AG20443 (cell line): Measurements from ENCODE around the gene TCEANC2.

Source experiments
- DNase-seq: peaks from one replicate; pipeline ENCODE4 v3.0.0; 2012; ENCODE audit warnings: low spot score, mixed read lengths

TCEANC2 gene

GRCh38 chr1:54114955-54115354 lies 61.5 kb downstream of the TCEANC2 start:
- no peak for DNase-seq

GRCh38 chr1:54115520-54115919 lies 62.1 kb downstream of the TCEANC2 start:
- DNase-seq = no peak

DNA sequence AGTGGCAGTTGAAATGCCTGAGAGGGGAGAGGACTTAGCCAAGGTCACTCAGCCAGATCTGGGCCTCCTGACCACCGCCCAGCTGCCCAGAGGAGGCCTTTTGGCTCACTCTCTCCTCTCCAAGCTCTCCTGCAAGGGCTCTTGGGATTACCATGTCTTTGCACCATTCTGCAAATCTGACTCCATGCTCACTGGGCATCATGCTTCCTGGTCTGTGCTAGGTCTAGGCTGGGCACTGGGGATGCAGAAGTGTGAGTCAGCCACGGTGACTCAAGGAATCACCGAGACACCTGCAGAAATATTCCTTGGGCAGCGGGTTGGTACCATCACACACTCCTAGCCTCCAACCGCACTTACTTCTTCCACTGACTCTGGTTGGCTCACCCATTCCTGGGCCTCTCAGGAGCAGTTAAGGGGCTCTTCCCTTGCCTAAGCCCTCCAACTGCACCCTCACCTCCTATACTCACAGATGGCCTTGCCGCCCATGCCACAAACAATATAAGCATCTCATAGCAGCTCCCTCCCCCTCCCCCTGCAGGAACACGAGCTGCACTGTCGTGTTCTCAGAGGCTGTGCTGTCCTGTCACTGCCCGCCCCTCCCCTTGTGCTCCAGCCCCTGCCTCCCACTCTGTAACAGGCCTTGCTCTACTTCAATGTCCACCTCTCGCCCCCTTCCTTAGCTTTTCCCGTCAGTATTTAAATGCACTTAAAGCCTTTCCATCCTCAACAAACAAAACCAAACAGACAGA lies 64.6 kb downstream of the TCEANC2 start:
- DNase-seq = no peak

DNA sequence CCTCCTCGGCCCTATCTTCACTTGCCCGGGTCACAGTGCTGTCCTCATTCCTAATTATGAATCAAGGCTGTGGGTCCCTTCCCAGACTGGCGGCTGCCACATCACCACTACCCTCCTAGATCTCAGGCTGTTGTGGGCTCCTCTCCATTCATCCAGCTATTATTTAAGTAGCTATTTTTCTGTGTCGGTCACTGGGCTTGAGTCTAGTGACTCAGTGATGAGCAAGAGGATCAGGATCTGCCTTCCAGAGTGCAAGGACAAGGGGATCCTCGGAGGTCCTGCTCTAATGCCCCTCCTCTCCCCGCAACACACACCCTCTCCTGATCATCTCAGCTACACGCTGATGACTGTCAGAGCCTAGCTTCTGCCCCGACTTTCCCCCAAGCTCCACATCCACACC lies 65.3 kb downstream of the TCEANC2 start:
- peak; percentile 87 for DNase-seq

DNA sequence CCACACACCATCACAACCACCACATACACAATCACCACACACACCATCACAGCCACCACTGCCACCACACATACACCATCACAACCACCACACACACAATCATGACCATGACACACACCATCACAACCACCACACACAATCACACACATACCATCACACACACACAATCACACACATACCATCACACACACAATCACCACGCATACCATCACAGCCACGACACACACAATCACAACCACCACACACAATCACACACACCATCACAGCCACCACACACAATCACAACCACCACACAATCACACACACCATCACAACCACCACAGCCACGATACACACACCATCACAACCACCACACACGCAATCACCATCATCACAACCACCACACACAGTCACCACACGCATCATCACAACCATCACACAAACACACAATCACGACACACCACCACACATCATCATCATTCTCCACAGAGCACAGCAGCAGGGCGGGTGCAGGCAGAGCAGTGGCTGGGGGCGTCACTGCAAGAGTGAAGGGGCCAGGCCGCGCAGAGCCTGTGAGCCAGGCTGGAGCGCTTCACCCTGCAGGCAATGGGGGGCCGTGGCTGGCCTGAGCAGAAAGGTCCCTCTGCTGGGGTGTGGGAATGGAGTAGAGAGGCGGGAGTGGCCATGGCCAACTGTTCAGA lies 66.8 kb downstream of the TCEANC2 start:
- no peak for DNase-seq

DNA sequence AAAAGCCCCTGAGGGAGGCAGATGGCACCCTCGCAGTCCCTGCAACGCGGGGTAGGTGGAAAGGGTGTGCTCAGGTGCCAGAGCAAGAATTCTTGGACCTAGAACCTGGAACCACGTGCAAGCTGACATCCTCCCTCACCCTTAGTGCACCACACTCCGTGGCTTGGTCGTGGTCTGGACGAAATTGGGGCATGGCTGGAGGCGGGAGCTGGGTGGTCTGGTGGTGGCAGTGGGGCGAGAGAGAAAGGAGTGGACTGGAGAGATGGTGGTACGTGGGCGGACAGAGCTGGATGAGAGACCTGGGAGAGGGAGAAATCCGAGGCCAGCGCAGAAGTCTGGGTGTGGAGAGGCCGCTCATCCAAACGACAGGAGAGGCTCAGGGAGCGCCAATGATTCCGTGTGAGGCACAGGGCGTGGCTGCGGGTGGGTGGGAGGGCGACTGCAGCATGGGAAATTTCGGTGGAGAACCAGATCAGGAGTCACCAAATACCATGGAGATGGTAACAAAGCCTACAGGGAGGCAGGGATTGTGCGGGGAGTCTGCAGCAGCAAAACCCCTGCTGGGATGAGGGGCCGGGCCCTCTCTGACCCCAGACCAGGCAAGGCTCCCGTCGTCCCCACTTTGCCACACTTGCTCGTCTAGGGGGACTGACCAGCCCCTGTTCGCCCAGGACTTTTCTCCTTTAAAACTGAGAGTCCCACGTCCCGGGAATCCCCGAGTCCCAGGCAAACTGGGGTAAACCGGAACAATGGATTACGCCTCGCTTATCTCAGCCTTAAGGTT lies 67.5 kb downstream of the TCEANC2 start:
- peak; percentile 60 for DNase-seq

DNA sequence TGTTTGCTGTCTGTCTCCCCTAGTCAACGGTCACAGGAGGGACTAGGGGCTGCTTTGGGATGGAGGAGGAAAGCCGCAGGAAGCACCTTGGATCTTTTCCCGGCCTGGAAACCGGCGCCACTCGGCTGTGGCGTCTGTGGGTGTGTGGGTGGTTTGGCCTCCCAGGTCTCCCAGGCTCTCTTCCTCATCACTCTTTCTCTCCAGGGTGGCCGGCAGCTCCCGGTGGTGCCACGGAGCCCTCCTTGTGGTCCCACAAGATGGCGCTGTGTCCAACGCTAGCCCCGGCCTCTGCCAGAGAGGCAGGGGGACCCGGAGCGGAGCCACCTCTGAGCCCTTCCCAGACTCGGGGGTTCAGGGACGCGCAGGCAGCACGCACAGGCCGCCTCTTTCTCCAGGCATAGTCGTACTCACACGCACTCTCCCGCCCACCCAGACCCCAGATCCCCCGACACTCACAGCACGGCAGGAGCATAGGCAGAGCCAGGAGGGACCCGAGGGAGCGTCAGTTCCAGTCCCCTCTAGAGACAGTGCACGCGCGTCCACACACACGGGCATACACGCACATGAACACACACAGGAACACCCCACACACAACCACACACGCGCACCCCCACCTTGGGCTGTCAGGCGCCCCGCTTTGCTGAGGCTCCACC lies 68.2 kb downstream of the TCEANC2 start:
- DNase-seq = peak; percentile 92

- DNase-seq = no peak
Measured at GRCh38 chr1:54122135-54122751, 68.8 kb downstream of the TCEANC2 start.

DNA sequence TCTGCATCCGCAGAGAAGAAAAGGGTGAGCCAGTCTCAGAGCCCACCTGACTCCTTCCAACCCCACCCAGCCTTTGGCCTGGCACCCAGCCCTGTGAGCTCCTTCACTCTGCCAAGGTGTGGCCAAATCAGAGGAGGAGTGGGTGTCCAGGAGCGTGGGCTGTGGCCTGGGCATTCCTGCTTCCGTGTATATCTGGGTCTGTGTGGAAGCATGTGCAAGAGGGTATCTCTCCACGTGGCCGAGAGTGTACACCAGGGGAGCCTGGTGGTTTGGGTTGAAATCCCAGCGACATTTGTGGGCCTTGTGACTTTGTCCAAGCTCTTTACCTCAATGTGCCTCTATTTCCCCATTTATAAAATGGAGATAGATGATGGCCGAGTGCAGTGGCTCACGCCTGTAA lies 69.6 kb downstream of the TCEANC2 start:
- DNase-seq = no peak

DNA sequence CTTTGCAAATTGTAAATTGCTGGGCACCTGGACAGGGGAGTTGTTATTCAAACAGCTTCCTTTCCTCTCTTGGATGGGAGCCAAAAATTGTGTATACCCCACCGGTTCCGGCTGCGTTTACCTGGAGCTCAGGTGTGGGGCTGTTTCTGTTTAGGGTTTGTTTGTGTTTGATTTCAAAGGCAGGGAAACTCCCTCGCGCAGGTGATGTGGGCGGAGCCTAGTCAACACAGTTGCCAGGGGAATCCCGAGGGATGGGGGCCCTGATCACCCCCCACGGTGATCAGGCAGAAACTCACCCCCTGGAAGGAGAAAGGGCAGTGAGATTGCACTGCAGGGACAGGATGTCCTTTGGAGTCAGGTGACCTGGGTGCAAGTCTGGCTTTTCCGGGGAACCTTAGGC lies 71.1 kb downstream of the TCEANC2 start:
- DNase-seq = no peak

GRCh38 chr1:54124906-54125305 lies 71.5 kb downstream of the TCEANC2 start:
- DNase-seq = no peak

DNA sequence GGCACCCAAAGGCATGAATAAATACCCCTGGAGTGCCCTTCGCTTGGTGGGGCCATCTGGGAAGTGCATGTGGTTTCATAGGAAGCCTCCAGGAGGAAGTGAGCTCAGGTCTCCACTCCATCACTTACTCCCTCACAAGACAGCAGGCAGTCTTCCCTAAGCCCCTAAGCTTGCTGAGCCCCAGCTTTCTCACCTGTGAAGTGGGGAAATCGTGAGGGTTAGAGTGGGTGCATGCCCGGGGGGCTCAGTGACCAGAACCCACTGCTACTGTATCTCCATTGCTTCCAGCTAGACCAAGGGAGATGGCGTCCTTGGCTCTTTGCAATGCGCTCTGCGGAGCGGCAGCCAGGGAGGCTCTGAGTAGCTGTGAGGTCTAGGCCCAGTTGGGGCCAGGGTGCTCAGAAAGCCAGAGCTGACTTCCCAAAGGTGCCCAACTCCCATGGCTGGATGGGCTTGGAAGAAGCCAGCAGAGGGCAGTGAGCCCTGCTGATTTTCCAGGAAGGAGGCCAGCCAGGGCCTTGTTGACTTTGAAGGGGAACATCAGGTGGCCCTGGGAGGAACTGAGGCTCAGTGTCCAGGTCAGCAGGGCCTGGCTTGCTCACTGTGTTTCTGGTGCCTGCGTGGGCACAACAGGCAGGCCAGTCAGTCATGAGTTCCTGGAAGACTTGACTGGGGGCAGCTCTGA lies 72.1 kb downstream of the TCEANC2 start:
- peak; percentile 42 for DNase-seq

DNA sequence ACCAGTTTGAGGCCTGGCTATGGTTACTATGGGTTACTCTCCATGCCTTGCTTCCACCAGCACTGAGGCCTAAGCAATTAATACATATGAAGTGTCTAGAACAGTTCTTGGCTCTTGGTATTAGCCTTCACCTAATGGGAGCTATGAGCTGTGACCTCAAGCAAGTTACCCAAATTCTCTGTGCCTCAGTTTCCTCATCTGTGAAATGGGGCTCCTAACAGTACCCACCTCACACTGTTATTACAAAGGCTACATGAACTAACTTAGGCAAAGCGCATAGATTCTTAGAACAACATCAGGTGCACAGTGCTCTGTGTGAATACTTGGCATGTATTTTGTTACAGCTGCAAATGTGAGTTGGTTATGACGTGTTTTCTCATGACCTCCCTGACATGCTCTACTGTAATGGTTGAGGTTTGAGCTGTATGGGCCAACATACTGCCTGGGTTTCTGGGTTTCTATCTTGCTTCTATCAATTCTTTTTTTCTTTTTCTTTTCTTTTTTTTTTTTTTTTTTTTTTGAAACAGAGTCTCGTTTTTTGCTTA lies 72.9 kb downstream of the TCEANC2 start:
- no peak for DNase-seq

GRCh38 chr1:54127594-54128300 lies 74.3 kb downstream of the TCEANC2 start:
- DNase-seq = no peak

GRCh38 chr1:54129858-54130257 lies 76.5 kb downstream of the TCEANC2 start:
- DNase-seq = no peak

GRCh38 chr1:54131419-54131818 lies 78.0 kb downstream of the TCEANC2 start:
- DNase-seq = no peak

GRCh38 chr1:54132495-54132894 lies 79.1 kb downstream of the TCEANC2 start:
- no peak for DNase-seq

GRCh38 chr1:54134295-54134694 lies 80.9 kb downstream of the TCEANC2 start:
- DNase-seq = no peak

- DNase-seq = no peak
Measured at GRCh38 chr1:54135436-54136120, 82.2 kb downstream of the TCEANC2 start.
